ENCODE results near the gene ARMC3.

Gene ARMC3

GRCh38 chr10:22992621-22993020, 64.8 kb downstream of the ARMC3 start:
- no peak for DNase-seq

DNA sequence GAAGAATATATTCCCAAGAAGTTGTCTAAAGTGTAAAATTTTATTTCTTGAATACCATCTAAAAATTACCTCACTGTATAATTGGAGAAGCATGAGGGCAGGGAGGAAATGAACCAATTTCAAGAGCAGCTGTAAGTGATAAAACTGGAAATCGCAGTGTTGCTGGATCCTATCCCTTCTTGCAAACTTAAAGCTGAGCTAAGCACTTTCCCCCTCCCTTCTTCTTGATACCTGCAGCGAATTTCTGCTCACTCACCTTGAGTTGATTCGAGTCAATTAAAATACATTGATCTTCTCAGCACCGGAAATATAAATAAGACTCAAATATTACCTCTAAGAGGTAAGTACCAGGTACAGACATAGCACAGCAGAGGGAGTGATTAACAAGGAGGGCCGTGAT, 65.5 kb downstream of the ARMC3 start:
- DNase-seq, result no peak

DNA sequence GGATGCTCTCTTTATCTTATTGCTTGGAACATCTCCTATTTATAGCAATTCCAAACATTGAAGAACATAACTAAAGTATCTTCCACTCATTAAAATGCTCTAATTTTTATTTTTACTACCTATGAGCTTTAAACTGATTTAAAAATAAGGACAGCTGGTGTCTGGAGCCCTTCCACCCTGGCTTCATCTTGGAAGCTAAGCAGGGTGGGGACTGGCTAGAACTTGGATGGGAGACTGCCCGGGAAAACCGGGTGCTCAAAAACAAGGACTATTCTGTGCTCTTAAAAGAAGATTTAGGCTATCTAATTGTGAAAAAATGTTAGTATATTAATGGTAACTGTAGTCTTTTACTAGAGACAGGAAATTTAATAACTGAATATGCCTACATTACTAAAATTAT, 69.2 kb downstream of the ARMC3 start:
- DNase-seq, result no peak

DNA sequence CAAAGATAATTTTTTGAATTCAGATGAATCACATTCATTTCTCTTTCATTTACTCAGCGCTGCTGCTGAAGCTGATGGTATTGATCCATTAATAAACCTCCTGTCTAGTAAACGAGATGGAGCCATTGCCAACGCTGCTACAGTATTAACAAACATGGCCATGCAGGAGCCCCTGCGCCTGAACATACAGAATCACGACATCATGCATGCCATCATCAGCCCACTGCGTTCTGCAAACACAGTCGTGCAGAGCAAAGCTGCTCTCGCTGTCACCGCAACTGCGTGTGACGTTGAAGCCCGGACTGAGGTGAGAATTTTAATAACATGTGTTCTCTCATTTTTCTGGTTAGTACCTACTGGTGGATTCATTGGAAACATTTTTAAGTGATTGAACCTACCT, 70.2 kb downstream of the ARMC3 start:
- no peak for DNase-seq

- no peak for DNase-seq
Observed at GRCh38 chr10:22999942-23000341, 72.1 kb downstream of the ARMC3 start.

DNA sequence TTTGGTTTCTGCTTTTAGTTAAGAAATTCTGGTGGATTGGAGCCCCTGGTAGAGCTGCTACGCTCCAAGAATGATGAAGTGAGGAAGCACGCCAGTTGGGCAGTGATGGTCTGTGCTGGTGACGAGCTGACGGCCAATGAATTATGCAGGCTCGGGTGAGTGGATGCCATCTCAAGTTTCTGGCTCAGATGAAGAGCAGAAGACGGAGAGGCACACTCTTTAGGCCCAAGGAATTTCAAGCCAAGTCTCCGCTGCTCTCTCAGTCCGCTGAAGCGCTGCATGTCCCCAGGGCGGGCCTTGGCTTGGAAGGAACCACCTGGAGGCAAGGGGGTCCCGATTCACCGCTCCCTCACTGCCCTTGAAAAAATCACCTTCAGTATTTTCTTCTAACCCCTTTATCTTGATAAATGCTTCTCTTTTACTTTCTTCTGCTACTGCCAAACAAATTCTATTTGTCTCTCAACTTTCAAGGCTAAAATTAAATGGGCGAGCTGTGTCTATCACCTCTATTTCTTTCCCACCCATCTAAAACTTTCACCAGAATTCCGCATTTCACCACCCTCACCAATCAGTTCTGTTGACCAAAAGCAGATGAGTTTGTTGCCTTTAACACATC, 74.2 kb downstream of the ARMC3 start:
- DNase-seq, result no peak

DNA sequence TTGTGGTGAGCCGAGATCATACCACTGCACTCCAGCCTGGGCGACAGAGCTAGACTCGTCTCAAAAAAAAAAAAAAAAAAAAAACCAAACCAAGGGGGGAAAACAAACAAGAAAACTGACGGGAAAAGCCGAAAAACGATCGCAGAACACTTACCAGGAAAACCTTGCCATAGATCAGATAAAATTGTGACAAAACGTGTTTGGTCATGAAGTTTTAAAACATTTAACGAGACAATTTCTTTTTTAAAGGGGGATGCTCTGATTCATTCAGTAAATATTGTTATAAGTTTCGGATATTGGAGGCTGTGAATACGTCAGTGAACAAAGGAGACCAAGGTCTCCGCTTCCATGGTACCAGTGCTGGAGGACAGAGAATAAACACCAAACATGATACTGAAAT, 77.3 kb downstream of the ARMC3 start:
- no peak for DNase-seq

GRCh38 chr10:23013581-23014335, 85.9 kb downstream of the ARMC3 start:
- DNase-seq, result no peak

GRCh38 chr10:23015021-23015707, 87.3 kb downstream of the ARMC3 start:
- no peak for DNase-seq

- no peak for DNase-seq
Observed at GRCh38 chr10:23016636-23017035, 88.8 kb downstream of the ARMC3 start.

- DNase-seq, result no peak
Observed at GRCh38 chr10:23019633-23020032, 91.8 kb downstream of the ARMC3 start.

DNA sequence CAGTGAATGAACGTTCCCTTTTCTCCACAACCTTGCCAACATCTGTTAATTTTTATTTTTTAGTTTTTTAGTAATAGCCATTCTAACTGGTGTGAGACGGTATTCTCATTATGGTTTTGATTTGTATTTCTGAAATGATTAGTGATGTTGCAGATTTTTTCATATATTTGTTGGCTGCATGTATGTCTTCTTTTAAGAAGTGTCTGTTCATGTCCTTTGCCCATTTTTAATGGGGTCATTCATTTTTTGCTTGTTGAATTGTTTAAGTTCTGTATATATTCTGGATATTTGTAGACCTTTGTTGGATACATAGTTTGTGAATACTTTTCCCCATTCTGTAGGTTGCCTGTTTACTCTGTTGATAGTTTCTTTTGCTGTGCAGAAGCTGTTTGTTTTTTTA, 93.6 kb downstream of the ARMC3 start:
- no peak for DNase-seq

DNA sequence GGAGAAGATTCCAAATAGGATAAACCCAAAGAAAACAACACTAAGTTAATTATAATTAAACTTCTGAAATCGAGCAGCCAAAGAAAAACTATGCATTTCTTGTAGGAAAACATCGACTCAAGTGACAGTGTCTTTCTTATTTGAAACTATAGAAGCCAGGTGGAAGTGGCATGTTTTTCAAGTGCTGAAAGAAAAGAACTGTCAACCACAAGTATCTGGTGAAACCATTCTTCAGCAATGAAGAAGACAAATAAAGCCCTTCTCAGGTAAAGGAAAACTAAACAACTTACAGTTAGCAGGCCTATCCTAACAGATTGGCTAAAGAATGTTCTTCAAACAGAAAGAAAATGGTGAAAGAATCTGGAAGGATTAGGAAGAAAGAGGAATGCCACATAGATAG, 96.1 kb downstream of the ARMC3 start:
- no peak for DNase-seq

DNA sequence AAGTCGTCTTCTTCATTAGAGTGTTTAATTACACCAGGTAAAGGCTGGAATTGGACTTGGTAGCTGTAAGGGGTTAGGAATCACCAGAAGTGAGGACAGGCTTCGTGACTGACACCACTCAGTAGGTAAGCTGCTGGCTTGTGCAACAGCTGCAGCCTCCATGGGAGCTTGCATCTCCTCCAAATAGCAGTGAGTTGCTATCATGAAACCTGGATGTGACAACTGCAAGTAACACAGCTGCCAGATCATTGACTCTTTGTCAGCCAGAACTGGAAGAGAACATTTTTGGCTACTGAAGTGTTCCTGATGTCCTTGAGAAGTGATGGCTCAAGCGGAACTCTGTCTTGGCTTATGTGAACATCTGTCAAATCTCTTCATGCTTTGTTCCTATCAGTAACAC, 103.5 kb downstream of the ARMC3 start:
- DNase-seq, result no peak

GRCh38 chr10:23034790-23035189, 106.9 kb downstream of the ARMC3 start:
- DNase-seq, result no peak

- DNase-seq, result no peak
Observed at GRCh38 chr10:23035569-23035968, 107.7 kb downstream of the ARMC3 start.

DNA sequence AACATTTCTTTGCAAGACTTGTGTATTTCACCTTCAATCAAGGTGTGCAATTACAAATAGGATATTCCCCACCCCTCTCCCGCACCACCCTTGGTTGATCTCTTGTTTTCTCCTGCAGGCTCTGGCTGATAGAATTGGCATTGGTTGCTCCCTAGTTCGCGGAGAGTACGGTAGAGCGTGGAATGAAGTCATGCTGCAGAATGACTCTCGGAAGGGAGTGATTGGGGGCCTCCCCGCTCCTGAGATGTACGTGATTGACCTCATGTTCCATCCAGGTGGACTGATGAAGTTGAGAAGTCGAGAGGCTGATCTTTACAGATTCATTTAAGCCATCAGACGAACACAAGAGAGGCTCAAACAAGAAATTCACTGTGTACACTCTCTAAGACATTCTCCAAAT, 109.3 kb downstream of the ARMC3 start:
- no peak for DNase-seq

- DNase-seq, result no peak
Observed at GRCh38 chr10:23037561-23037960, 109.7 kb downstream of the ARMC3 start.

DNA sequence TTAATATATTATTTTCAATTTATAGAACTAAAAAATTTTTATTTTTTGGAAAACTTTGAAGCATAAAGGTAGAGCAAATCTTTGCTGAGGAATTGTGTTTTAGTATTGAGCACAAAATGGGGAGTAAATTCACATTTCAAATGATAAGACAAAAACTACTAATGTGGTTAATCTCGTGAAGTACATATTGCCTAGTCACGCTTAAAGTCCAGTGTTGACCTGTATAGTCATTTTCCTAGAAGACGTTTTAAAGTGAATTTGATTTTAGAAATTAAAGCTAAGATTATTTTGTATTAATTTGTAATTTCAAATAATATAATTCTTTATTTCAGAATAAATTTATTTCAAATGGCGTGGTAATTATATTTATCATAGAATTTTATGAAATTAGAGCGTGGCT, 110.3 kb downstream of the ARMC3 start:
- DNase-seq, result no peak

DNA sequence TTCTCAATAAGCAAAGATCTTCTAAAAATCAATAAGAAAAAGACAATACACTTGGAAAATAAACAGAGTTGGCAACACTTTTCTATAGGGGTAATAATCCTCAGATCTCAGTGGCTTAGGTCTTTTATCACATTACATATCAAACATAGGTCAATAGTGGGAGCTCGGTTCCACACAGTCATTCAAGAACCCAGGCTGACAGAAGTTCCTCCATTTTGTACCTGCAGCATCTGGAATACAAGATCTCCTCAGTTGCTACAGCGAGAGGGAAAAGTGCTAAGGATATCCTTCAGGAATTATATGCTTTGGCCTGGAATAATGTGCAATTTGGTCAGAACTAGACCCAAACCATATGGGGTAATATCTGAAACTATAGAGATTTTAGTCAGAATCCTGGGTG, 112.1 kb downstream of the ARMC3 start:
- DNase-seq, result no peak

DNA sequence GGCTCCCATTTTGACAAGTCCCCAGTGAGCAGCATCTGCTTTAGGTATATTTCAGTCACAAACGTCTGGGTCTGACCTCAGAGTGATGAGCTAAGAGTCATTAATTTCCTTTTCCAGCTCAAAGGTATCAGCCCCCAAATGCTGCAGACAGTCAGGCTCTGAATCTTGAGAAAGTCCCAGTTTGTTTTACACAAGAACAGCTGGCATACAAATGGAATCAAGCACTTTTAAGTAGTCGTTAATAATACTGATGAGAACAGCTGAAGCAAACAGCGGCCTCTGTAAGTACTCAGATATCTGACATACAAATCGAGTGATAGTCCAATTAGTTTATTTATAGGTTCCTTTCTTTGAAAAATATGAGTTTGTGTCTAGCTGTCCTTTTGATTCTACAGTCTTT, 118.2 kb downstream of the ARMC3 start:
- DNase-seq, result no peak

DNA sequence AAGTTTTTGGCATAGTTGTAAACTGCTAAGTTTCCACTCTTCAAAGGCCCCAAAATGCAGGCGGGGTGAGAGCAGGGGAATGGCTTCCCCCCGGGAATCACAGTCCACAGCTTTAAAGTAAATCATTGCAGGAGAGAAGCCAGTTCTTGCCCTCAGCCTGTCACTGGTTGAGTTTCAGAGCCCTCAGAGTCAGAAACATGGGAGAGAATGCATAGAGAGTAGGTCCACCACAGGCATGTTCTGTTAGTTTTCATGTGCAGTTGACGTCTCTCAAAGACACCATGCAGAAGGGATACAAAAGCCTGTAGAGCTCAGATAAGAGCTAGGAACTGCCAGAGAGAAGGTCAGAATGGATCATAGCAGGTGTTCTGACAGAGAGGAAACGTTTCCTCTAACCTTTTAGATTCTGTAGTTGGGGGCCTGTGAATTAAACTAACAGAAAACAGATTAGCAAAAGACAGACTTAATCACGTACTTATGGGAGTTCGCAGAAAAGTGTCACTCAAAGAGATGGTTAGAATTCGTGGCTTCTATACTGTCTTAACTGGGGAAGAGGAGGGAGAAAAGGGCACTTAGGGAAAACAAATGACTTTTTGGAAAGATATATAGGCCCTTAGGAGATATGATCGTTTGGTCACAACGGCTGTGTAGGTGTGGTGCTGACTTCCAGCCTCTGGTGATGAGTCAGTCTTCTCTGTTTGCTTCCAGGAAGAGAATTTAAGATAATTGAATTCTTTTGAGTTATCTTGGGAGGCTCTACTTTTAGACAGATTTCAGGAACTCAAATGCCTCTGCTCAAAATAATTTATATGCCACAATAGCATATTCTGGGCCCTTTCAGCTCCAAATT, 119.6 kb downstream of the ARMC3 start:
- no peak for DNase-seq

- DNase-seq, result no peak
Observed at GRCh38 chr10:23048191-23048590, 120.3 kb downstream of the ARMC3 start.

Measured in central memory CD4-positive, alpha-beta T cell (primary cell).